SJCRH30 (cell line): ENCODE data around the gene CADM2. TPM values are rescaled to one million over a fixed set of nuclear protein-coding genes. Genes with fewer than 3 reads are reported as not detected.

Experiments
- DNase-seq, 2 experiments: peaks; one replicate each; pipeline ENCODE4 v3.0.0-alpha.2; 2015 to 2020
- H3K27ac ChIP-seq: fragments of 250-450 bp; sonication (Bioruptor Pico); 2 replicates; pipeline ENCODE4 v1.5.1; 2020; ENCODE audit warnings: mild to moderate bottlenecking, moderate library complexity
- H3K27me3 ChIP-seq: fragments of 250-450 bp; sonication (Bioruptor Pico); 2 replicates; pipeline ENCODE4 v1.5.1; 2020; ENCODE audit warnings: mild to moderate bottlenecking, moderate library complexity
- H3K36me3 ChIP-seq: fragments of 250-450 bp; sonication (Bioruptor Pico); 2 replicates; pipeline ENCODE4 v1.5.1; 2020; ENCODE audit warnings: mild to moderate bottlenecking, moderate library complexity
- H3K4me1 ChIP-seq: fragments of 250-450 bp; sonication (Bioruptor Pico); 2 replicates; pipeline ENCODE4 v1.5.1; 2020; ENCODE audit warnings: mild to moderate bottlenecking, moderate library complexity
- H3K4me3 ChIP-seq: fragments of 250-450 bp; sonication (Bioruptor Pico); 2 replicates; pipeline ENCODE4 v1.5.1; 2020; ENCODE audit warnings: mild to moderate bottlenecking, moderate library complexity
- H3K9me3 ChIP-seq: fragments of 250-450 bp; sonication (Bioruptor Pico); replicated peaks from 2 replicates; pipeline ENCODE4 v1.5.1; 2020; ENCODE audit warnings: mild to moderate bottlenecking, moderate library complexity
- total RNA-seq: library from RNA; depleted of rRNA; stranded (reverse); fragments of >200 nt; shearing (Covaris generic); gene quantifications from 2 replicates; pipeline ENCODE4 v1.2.3, GENCODE V29; 2014

The CADM2 gene
- total RNA-seq, 1 experiment from 2014 or later = 20.8 TPM

- H3K9me3 ChIP-seq = no peaks in the 10 kb centered on the region; the same call in 1 of the 2 replicates
- no peaks in the 10 kb centered on the region for H3K4me1 ChIP-seq
- H3K27ac ChIP-seq = no peak overlapping the region
- H3K4me3 ChIP-seq = no peak overlapping the region
- no peaks in the 10 kb centered on the region for H3K36me3 ChIP-seq
- no peak for DNase-seq
- H3K27me3 ChIP-seq = no peaks in the 10 kb centered on the region
Measured at GRCh38 chr3:85321892-85322291, 363.1 kb downstream of the CADM2 start.

GRCh38 chr3:85330071-85330470 lies 371.3 kb downstream of the CADM2 start:
- no peak for DNase-seq

GRCh38 chr3:85337895-85338294 lies 379.1 kb downstream of the CADM2 start:
- no peak overlapping the region for H3K27ac ChIP-seq
- H3K36me3 ChIP-seq = no peaks in the 10 kb centered on the region
- H3K9me3 ChIP-seq = no peaks in the 10 kb centered on the region
- H3K4me1 ChIP-seq = no peaks in the 10 kb centered on the region
- DNase-seq = no peak
- no peak overlapping the region for H3K4me3 ChIP-seq
- H3K27me3 ChIP-seq = no peaks in the 10 kb centered on the region

More at GRCh38 chr3:85330071-85330470, 371.3 kb downstream of the CADM2 start:
- Histone ChIP-seq H3K4me1 (no peaks in the 10 kb centered on the region), H3K27me3 (no peaks in the 10 kb centered on the region), H3K9me3 (no peaks in the 10 kb centered on the region), H3K27ac (no peak overlapping the region), H3K36me3 (no peaks in the 10 kb centered on the region), H3K4me3 (no peak overlapping the region)

GRCh38 chr3:85342915-85343314 lies 384.1 kb downstream of the CADM2 start:
- Histone ChIP-seq H3K27me3 (no peaks in the 10 kb centered on the region), H3K4me1 (no peaks in the 10 kb centered on the region), H3K27ac (no peak overlapping the region), H3K9me3 (no peaks in the 10 kb centered on the region), H3K36me3 (no peaks in the 10 kb centered on the region), H3K4me3 (no peak overlapping the region)
- peak; percentile 9 to 50 for DNase-seq

GRCh38 chr3:85355572-85355971 lies 396.8 kb downstream of the CADM2 start:
- no peaks in the 10 kb centered on the region for H3K4me1 ChIP-seq
- no peaks in the 10 kb centered on the region for H3K9me3 ChIP-seq
- H3K4me3 ChIP-seq = no peak overlapping the region

GRCh38 chr3:85360742-85361387 lies 402.1 kb downstream of the CADM2 start:
- no peak overlapping the region for H3K27ac ChIP-seq
- no peaks in the 10 kb centered on the region for H3K4me1 ChIP-seq
- no peak overlapping the region for H3K4me3 ChIP-seq
- DNase-seq = peak; percentile 51 to 75
- no peaks in the 10 kb centered on the region for H3K27me3 ChIP-seq
- no peaks in the 10 kb centered on the region for H3K9me3 ChIP-seq
- no peaks in the 10 kb centered on the region for H3K36me3 ChIP-seq

More at GRCh38 chr3:85355572-85355971, 396.8 kb downstream of the CADM2 start:
- no peaks in the 10 kb centered on the region for H3K27me3 ChIP-seq
- no peak for DNase-seq
- H3K27ac ChIP-seq = no peak overlapping the region
- H3K36me3 ChIP-seq = no peaks in the 10 kb centered on the region

GRCh38 chr3:85364296-85364909 lies 405.6 kb downstream of the CADM2 start:
- no peak for DNase-seq
- Histone ChIP-seq H3K36me3 (no peaks in the 10 kb centered on the region), H3K9me3 (no peaks in the 10 kb centered on the region), H3K27me3 (no peaks in the 10 kb centered on the region), H3K4me3 (no peak overlapping the region), H3K27ac (no peak overlapping the region), H3K4me1 (no peaks in the 10 kb centered on the region)

GRCh38 chr3:85370341-85370740 lies 411.6 kb downstream of the CADM2 start:
- Histone ChIP-seq H3K36me3 (no peaks in the 10 kb centered on the region), H3K27ac (no peak overlapping the region), H3K4me1 (no peaks in the 10 kb centered on the region), H3K9me3 (no peaks in the 10 kb centered on the region), H3K4me3 (no peak overlapping the region), H3K27me3 (no peaks in the 10 kb centered on the region)
- DNase-seq = no peak

- H3K27me3 ChIP-seq = no peaks in the 10 kb centered on the region
- DNase-seq = no peak
- no peak overlapping the region for H3K27ac ChIP-seq
- no peak overlapping the region for H3K4me3 ChIP-seq
- H3K9me3 ChIP-seq = no peaks in the 10 kb centered on the region
- no peaks in the 10 kb centered on the region for H3K36me3 ChIP-seq
- no peaks in the 10 kb centered on the region for H3K4me1 ChIP-seq
Measured at GRCh38 chr3:85376131-85376530, 417.3 kb downstream of the CADM2 start.

- Histone ChIP-seq H3K4me1 (no peaks in the 10 kb centered on the region), H3K36me3 (no peaks in the 10 kb centered on the region), H3K9me3 (no peaks in the 10 kb centered on the region), H3K4me3 (no peak overlapping the region), H3K27me3 (no peaks in the 10 kb centered on the region), H3K27ac (no peak overlapping the region)
- no peak for DNase-seq
Measured at GRCh38 chr3:85377115-85377514, 418.3 kb downstream of the CADM2 start.

- no peak for DNase-seq
- Histone ChIP-seq H3K9me3 (no peaks in the 10 kb centered on the region), H3K4me1 (peaks cover 6% of the 10 kb centered on the region; the same call in 1 of the 2 replicates), H3K27ac (no peak overlapping the region), H3K36me3 (no peaks in the 10 kb centered on the region), H3K27me3 (no peaks in the 10 kb centered on the region), H3K4me3 (no peak overlapping the region)
Measured at GRCh38 chr3:85384372-85384771, 425.6 kb downstream of the CADM2 start.

GRCh38 chr3:85387913-85388505 lies 429.2 kb downstream of the CADM2 start:
- Histone ChIP-seq H3K4me3 (no peak overlapping the region), H3K36me3 (no peaks in the 10 kb centered on the region), H3K27me3 (no peaks in the 10 kb centered on the region), H3K4me1 (peaks cover 2% of the 10 kb centered on the region; the same call in 1 of the 2 replicates), H3K27ac (no peak overlapping the region), H3K9me3 (no peaks in the 10 kb centered on the region)
- peak in 1 of 2 experiments; percentile 14 for DNase-seq

GRCh38 chr3:85394424-85394823 lies 435.6 kb downstream of the CADM2 start:
- DNase-seq = no peak
- H3K4me3 ChIP-seq = no peak overlapping the region
- no peak overlapping the region for H3K27ac ChIP-seq
- H3K27me3 ChIP-seq = no peaks in the 10 kb centered on the region
- no peaks in the 10 kb centered on the region for H3K4me1 ChIP-seq
- H3K36me3 ChIP-seq = no peaks in the 10 kb centered on the region
- no peaks in the 10 kb centered on the region for H3K9me3 ChIP-seq

GRCh38 chr3:85397434-85397833 lies 438.6 kb downstream of the CADM2 start:
- no peak for DNase-seq
- no peak overlapping the region for H3K27ac ChIP-seq
- no peaks in the 10 kb centered on the region for H3K27me3 ChIP-seq
- no peaks in the 10 kb centered on the region for H3K4me1 ChIP-seq
- no peaks in the 10 kb centered on the region for H3K36me3 ChIP-seq
- H3K4me3 ChIP-seq = no peak overlapping the region
- H3K9me3 ChIP-seq = no peaks in the 10 kb centered on the region

GRCh38 chr3:85426121-85426520 lies 467.3 kb downstream of the CADM2 start:
- H3K27me3 ChIP-seq = no peaks in the 10 kb centered on the region
- no peaks in the 10 kb centered on the region; the same call in 1 of the 2 replicates for H3K36me3 ChIP-seq
- H3K9me3 ChIP-seq = no peaks in the 10 kb centered on the region
- no peak for DNase-seq
- H3K4me1 ChIP-seq = no peaks in the 10 kb centered on the region
- no peak overlapping the region for H3K27ac ChIP-seq
- no peak overlapping the region for H3K4me3 ChIP-seq
